ENCODE measurements around the gene FCHO2.

GRCh38 chr5:73044546-73044945 is 88.7 kb downstream of the FCHO2 start:
- TF ChIP-seq FOXM1 (IDR thresholded peaks at IDR 0.05; ENCODE audit: borderline replicate concordance, low read depth) (no peak), EP300 (IDR thresholded peaks at IDR 0.05; ENCODE audit: borderline replicate concordance) (no peak), MAX (IDR thresholded peaks at IDR 0.05) (no peak)

Data from Ishikawa (cell line).